Glomerular visceral epithelial cell (primary cell): Measurements from ENCODE around the gene AGRP.

Source experiments
- DNase-seq: peaks from one replicate; pipeline ENCODE4 v3.0.0-alpha.2; 2016; ENCODE audit errors: extremely low spot score

The AGRP gene

GRCh38 chr16:67445913-67446907 lies 37.1 kb downstream of the AGRP start:
- DNase-seq: no peak

DNA sequence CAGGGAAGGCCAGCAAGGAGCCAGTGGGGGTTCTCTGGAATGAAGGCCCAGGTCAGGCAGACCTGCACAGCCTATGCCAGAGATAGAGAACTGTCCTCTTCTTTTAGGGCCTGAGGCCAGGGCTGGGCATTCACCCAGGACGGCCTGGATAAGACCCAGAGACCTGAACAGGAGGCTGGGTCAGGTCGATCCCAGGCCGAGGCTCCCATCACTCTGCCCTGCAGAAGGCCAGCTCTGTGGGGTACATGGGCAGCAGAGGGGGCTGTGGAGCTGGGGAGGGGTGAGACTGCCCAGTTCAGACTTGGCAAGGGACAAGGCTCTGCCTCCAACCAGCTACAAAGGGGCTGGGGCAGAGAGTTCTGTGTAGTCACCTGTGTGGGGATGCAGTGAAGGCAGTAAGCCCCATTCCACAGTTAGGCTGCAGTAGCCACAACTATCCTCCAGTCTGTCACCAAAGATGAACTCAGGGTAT lies 37.9 kb downstream of the AGRP start:
- DNase-seq: no peak

- DNase-seq: no peak
Measured at GRCh38 chr16:67445126-67445426, 38.3 kb downstream of the AGRP start.

GRCh38 chr16:67444259-67445125 lies 38.9 kb downstream of the AGRP start:
- DNase-seq: peak; percentile 42

DNA sequence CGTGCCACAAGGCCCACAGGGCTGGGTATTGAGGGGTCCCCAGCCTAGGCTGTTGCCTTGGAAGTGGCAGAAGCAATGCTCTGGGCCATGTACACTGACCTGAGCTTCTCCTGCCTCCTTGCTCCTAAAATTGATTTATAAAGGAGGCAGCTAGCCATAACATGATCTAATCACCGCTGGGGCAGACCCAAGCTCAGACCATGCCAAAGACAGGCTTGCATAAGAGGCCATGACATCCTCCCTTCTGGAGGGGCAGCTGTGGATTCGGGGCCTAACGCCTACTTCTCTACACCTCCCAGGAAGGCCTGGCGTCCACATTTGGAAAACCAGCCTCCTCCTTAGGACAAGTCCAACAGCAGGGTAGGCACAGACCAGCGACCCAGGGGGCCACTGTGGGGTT lies 40.1 kb downstream of the AGRP start:
- DNase-seq: no peak

- DNase-seq: no peak
Measured at GRCh38 chr16:67442581-67443255, 40.6 kb downstream of the AGRP start.

GRCh38 chr16:67441907-67442306 lies 41.4 kb downstream of the AGRP start:
- no peak for DNase-seq

DNA sequence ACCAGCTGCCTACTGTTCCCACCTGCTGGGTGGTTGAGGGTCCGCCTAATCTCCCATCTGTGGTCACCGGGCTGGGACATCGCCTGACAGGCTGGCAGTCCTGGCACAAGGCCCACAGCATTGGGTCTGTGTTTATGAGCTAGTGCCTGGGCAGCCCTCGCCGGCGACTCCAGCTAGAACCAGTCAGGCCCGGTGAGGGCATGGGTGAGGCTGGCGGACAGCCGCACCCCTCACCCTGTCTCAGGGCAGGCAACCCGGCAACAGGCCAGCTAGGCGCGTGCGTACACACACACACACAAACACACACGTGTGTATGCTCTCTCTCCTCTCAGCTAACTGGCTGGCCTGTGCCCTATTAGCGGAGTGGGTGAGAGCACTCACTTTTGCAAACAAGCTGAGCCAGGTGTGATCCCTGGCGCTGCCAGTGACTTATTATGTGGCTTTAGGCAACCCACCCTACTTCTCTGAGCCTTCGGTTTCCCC lies 42.0 kb downstream of the AGRP start:
- no peak for DNase-seq

- DNase-seq: no peak
Measured at GRCh38 chr16:67438824-67439393, 44.4 kb downstream of the AGRP start.

DNA sequence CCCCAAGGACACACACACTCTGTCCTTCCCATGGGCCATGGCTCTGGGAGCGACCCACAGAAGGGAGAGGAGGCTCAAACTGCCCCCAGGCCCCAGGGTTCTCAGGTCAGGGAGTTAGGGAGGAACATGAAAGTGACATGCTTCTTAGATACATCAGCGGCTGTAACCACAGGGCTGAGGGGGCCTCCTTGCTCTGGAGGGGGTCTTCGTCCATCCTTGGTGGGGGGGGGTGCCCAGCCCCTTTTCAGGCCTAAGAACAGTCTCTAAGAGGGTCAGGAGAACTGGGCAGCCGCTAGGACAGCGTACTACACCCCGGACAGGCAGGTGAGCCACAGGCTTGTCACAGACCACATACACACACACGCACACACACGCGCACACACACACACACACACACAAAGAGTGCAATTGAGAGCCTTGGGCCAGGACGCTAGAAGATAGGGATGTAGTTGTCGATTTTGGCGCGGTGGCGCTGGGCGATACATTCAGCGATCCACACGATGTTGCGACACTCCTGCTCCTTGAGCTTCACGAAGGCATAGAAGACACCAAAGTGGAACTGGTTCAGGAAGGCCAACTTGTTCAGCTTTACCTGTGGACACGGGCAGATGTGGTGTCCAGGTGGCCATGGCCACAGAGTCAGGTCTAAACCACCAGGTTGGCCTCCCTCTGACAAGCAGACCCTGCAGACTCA lies 45.1 kb downstream of the AGRP start:
- DNase-seq: no peak

DNA sequence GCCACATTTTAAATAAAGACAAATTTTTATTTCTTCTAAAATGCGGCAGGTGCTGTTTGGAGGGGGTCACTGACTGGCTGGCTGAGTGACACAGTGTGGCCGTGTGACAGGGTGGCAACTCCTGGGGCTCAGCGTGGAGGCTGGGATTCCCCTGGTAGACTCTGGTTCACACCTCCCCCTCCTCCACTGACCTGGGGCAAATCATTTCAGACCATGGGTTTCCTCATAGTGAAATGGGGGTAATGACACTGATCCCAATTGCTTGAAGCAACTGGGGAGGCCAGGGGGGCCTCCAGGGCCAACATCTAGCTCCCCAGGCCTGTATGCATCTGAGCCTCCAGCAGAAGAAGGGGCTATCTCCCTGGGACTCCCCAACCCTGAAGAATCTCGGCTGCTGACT lies 45.8 kb downstream of the AGRP start:
- no peak for DNase-seq

- no peak for DNase-seq
Measured at GRCh38 chr16:67436640-67437193, 46.6 kb downstream of the AGRP start.

DNA sequence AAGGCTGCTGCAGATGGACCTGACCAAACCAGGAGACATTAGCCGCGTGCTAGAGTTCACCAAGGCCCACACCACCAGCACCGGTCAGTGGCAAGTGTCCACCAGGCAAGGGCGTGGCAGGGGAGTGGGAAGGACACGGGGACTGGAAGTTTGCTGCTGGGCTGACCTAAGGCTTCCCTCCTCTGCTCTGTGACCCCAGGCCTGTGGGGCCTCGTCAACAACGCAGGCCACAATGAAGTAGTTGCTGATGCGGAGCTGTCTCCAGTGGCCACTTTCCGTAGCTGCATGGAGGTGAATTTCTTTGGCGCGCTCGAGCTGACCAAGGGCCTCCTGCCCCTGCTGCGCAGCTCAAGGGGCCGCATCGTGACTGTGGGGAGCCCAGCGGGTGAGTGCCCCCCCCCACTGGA lies 47.6 kb downstream of the AGRP start:
- no peak for DNase-seq

- DNase-seq: no peak
Measured at GRCh38 chr16:67433131-67433719, 50.1 kb downstream of the AGRP start.
